ENCODE data around the gene ZNF639. TPM values are rescaled to one million over a fixed set of nuclear protein-coding genes. Genes with fewer than 3 reads are reported as not detected.

ZNF639 gene
- total and polyA plus RNA-seq, 2 of the 13 experiments (the other 11 are each of a cell fraction or from before 2014, with no cell fraction given) = 11.6 to 42.4 TPM

DNA sequence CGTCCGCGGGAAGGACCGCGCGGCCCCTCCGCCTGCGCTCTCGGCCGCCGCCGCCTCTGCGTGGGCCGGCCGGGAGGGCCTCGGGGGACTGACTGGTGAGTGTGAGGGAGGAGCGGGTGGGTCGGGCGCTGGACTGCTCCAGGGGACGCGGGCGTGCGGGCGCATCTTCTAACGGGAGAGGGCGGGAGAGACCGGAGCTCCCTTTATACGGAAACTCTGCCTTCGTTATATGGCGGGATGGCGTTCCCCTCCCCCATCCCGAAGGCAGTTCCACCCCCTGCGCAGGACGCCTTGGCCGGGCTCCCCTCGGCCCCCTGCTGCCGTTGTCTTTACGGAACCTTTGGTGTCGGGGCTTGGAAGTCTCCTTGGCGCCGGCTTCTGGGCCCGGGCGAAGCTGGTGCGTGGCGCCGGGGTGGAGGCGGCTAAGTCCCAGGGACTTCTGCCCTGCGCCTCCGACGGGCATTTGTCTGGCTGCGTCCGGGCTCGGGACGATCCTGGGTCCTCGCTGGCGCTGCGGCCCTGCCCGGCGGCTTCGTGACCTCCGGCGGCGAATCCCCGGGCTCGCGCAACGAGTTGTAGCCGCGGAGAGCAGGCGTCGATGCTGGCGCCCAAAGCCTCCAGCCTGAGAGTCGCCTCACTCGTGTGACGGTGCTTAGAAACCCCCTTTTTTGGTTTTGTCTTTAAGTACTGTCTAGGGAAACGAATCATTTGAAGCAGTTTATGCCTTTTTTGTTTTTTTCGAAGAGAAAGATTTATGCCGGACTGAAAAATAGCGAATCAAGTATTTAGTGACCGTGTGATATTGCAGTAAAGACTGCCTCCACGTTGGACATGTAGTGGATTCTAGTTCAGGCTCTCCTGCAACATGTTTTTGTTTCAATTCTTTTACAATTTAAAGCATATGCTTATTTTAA lies 623 bp downstream of the ZNF639 start (continued):
- no peak for TF ChIP-seq CCDC6 (CRISPR knock-in tag; IDR thresholded peaks at IDR 0.05)
- no peak for TF ChIP-seq HHEX (CRISPR knock-in tag; IDR thresholded peaks at IDR 0.05)
- no peak for TF ChIP-seq ZNF24 (IDR thresholded peaks at IDR 0.05)
- no peak for TF ChIP-seq SIX4 (CRISPR knock-in tag; IDR thresholded peaks at IDR 0.05)
- TF ChIP-seq ZFP41 (CRISPR knock-in tag; IDR thresholded peaks at IDR 0.05; ENCODE audit: borderline replicate concordance) = peak; percentile 77; the same call in 1 of the 2 replicates
- peak; percentile 48; the same call in 1 of the 2 replicates for TF ChIP-seq ZNF253 (CRISPR knock-in tag; IDR thresholded peaks at IDR 0.05; ENCODE audit: borderline replicate concordance)
- TF ChIP-seq, protein P1, sequence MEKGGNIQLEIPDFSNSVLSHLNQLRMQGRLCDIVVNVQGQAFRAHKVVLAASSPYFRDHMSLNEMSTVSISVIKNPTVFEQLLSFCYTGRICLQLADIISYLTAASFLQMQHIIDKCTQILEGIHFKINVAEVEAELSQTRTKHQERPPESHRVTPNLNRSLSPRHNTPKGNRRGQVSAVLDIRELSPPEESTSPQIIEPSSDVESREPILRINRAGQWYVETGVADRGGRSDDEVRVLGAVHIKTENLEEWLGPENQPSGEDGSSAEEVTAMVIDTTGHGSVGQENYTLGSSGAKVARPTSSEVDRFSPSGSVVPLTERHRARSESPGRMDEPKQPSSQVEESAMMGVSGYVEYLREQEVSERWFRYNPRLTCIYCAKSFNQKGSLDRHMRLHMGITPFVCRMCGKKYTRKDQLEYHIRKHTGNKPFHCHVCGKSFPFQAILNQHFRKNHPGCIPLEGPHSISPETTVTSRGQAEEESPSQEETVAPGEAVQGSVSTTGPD (CRISPR knock-in tag; IDR thresholded peaks at IDR 0.05) = no peak
- TF ChIP-seq JUND (CRISPR knock-in tag; IDR thresholded peaks at IDR 0.05) = no peak
- TF ChIP-seq, protein P2, sequence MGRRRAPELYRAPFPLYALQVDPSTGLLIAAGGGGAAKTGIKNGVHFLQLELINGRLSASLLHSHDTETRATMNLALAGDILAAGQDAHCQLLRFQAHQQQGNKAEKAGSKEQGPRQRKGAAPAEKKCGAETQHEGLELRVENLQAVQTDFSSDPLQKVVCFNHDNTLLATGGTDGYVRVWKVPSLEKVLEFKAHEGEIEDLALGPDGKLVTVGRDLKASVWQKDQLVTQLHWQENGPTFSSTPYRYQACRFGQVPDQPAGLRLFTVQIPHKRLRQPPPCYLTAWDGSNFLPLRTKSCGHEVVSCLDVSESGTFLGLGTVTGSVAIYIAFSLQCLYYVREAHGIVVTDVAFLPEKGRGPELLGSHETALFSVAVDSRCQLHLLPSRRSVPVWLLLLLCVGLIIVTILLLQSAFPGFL (CRISPR knock-in tag; IDR thresholded peaks at IDR 0.05) = 0 out of 2 replicates have a peak, but pooled peaks have one; percentile 21
- TF ChIP-seq SYNCRIP (IDR thresholded peaks at IDR 0.05; ENCODE audit: insufficient read depth, low read depth, low read length) = no peak
- TF ChIP-seq, protein P3, sequence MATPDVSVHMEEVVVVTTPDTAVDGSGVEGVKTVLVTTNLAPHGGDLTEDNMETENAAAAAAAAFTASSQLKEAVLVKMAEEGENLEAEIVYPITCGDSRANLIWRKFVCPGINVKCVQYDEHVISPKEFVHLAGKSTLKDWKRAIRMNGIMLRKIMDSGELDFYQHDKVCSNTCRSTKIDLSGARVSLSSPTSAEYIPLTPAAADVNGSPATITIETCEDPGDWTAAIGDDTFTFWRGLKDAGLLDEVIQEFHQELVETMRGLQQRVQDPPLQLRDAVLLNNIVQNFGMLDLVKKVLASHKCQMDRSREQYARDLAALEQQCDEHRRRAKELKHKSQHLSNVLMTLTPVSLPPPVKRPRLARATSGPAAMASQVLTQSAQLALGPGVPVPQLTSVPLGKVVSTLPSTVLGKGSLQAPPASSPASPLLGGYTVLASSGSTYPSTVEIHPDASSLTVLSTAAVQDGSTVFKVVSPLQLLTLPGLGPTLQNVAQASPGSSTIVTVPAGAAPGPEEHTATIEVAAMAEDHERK (CRISPR knock-in tag; IDR thresholded peaks at IDR 0.05; ENCODE audit: low read depth) = no peak
- TF ChIP-seq, protein P4, sequence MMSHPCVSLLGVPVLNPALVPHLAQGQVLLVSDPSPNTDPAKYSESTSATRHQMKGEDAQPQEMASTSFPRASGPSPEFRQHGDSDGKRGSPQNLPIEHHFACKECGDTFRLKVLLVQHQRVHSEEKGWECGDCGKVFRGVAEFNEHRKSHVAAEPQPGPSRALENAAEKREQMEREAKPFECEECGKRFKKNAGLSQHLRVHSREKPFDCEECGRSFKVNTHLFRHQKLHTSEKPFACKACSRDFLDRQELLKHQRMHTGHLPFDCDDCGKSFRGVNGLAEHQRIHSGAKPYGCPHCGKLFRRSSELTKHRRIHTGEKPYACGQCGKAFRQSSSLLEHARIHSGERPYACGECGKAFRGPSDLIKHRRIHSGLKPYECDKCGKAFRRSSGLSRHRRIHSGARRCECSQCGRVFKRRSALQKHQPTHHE (CRISPR knock-in tag; IDR thresholded peaks at IDR 0.05; ENCODE audit: borderline replicate concordance) = peak; percentile 58; the same call in 1 of the 2 replicates
- TF ChIP-seq MXD4 (CRISPR knock-in tag; IDR thresholded peaks at IDR 0.05) = peak; percentile 48; the same call in 1 of the 2 replicates
- TF ChIP-seq ASH2L (IDR thresholded peaks at IDR 0.05; ENCODE audit: insufficient read length, low read depth, low read length) = peak; percentile 51
- TF ChIP-seq MZF1 (CRISPR knock-in tag; IDR thresholded peaks at IDR 0.05; ENCODE audit: borderline replicate concordance) = no peak
- 0 out of 2 replicates have a peak, but pooled peaks have one; percentile 16 for TF ChIP-seq POLR2G (IDR thresholded peaks at IDR 0.05; ENCODE audit: low read depth, low read length)
- TF ChIP-seq, protein P5, sequence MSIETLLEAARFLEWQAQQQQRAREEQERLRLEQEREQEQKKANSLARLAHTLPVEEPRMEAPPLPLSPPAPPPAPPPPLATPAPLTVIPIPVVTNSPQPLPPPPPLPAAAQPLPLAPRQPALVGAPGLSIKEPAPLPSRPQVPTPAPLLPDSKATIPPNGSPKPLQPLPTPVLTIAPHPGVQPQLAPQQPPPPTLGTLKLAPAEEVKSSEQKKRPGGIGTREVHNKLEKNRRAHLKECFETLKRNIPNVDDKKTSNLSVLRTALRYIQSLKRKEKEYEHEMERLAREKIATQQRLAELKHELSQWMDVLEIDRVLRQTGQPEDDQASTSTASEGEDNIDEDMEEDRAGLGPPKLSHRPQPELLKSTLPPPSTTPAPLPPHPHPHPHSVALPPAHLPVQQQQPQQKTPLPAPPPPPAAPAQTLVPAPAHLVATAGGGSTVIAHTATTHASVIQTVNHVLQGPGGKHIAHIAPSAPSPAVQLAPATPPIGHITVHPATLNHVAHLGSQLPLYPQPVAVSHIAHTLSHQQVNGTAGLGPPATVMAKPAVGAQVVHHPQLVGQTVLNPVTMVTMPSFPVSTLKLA (IDR thresholded peaks at IDR 0.05) = no peak
- no peak for TF ChIP-seq GLI4 (CRISPR knock-in tag; IDR thresholded peaks at IDR 0.05; ENCODE audit: borderline replicate concordance)
- no peak for TF ChIP-seq FOXA1 (IDR thresholded peaks at IDR 0.05)
- TF ChIP-seq FOXA1 (CRISPR knock-in tag; IDR thresholded peaks at IDR 0.05) = no peak
- TF ChIP-seq ZNF557 (CRISPR knock-in tag; IDR thresholded peaks at IDR 0.05) = 0 out of 2 replicates have a peak, but pooled peaks have one; percentile 42
- peak; percentile 60; the same call in 1 of the 2 replicates for TF ChIP-seq ZSCAN12 (CRISPR knock-in tag; IDR thresholded peaks at IDR 0.05)
- TF ChIP-seq ARNTL (CRISPR knock-in tag; IDR thresholded peaks at IDR 0.05) = no peak
